ENCODE results near the gene PHKG1. TPM values are rescaled to one million over a fixed set of nuclear protein-coding genes. Genes with fewer than 3 reads are reported as not detected.
"Not testable (repeated sequence)": the region's sequence is repeated elsewhere in the genome, so short reads cannot be mapped to it uniquely, and the experiment has no call there.

Gene PHKG1
- total RNA-seq, 3 donors from 2014 or later = 2.6 to 4.3 (median 2.8) TPM

- H3K27ac ChIP-seq = peak within 1 kb of the TSS; percentile 88 to 91
- H3K4me1 ChIP-seq = peaks cover 0 to 6% of the 10 kb centered on the region in 2 donors
- H3K4me3 ChIP-seq = peak within 1 kb of the TSS; percentile 82 to 91 (median 85)
- H3K36me3 ChIP-seq = no peaks in the 10 kb centered on the region
- no peaks in the 10 kb centered on the region for H3K27me3 ChIP-seq
- TF ChIP-seq POLR2AphosphoS5 (IDR thresholded peaks at IDR 0.05) = peak; percentile 85 to 93 (median 88)
- TF ChIP-seq CTCF (IDR thresholded peaks at IDR 0.05) = no peak
- peak; percentile 37 for TF ChIP-seq POLR2A (IDR thresholded peaks at IDR 0.05)
- intact Hi-C loops (cut with DNase I; ENCODE audit: low total_unique reads) = no loop called here
- no peaks in the 10 kb centered on the region for H3K9me3 ChIP-seq
- DNase-seq (ENCODE audit: low spot score in 2 of 2) = peak; percentile 97
These were observed 41.2 kb downstream of the PHKG1 start, which contains the start of the genes CCT6A and PSPH for GRCh38 chr7:56051339-56052191. TSS of gene CCT6A (plus strand) at chr7:56051765. CDS start at chr7:56051849, 84 bp downstream. TSS of gene PSPH (minus strand) at chr7:56051444. CDS start at chr7:56021212, 30,232 bp downstream.

- peaks cover 0 to 6% of the 10 kb centered on the region in 2 donors for H3K4me1 ChIP-seq
These were observed 41.8 kb downstream of the PHKG1 start for GRCh38 chr7:56051053-56051338.

GRCh38 chr7:56048763-56049162 is 44.0 kb downstream of the PHKG1 start:
- H3K9me3 ChIP-seq; intact Hi-C loops (cut with DNase I; ENCODE audit: low total_unique reads); H3K4me1 ChIP-seq; H3K36me3 ChIP-seq; DNase-seq (ENCODE audit: low spot score in 2 of 2); H3K27me3 ChIP-seq; H3K4me3 ChIP-seq; H3K27ac ChIP-seq: not testable (repeated sequence)

More at GRCh38 chr7:56051053-56051338, 41.8 kb downstream of the PHKG1 start:
- H3K4me3 ChIP-seq = peak overlapping the region; percentile 82 to 91 (median 85)
- H3K27ac ChIP-seq = peak overlapping the region; percentile 88 to 91
- no peaks in the 10 kb centered on the region for H3K36me3 ChIP-seq
- H3K9me3 ChIP-seq = no peaks in the 10 kb centered on the region
- intact Hi-C loops (cut with DNase I; ENCODE audit: low total_unique reads) = no loop called here
- peak in 1 of 2 donors; percentile 49 for DNase-seq (ENCODE audit: low spot score in 2 of 2)
- no peaks in the 10 kb centered on the region for H3K27me3 ChIP-seq
- TF ChIP-seq POLR2A (IDR thresholded peaks at IDR 0.05) = no peak
- TF ChIP-seq POLR2AphosphoS5 (IDR thresholded peaks at IDR 0.05) = no peak
- no peak for TF ChIP-seq CTCF (IDR thresholded peaks at IDR 0.05)

DNA sequence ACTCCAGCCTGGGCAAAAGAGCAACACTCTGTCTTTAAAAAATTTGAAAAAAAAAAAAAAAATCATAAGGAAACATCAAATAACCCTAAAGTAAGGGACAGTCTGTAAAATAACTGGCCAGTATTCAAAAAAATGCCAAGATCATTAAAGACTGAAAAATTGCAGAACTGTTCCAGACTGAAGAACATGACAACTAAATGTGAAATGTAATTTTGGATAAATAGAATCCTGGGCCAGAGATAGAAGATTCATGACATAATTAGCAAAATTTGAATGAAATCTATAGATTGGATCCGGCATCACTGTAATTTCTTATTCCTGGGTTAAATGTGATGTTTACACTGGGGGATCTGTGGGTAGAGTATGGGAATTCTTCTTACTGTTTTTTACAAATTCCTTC is 44.5 kb downstream of the PHKG1 start:
- no peak for DNase-seq (ENCODE audit: low spot score in 2 of 2)
- TF ChIP-seq POLR2A (IDR thresholded peaks at IDR 0.05) (no peak), POLR2AphosphoS5 (IDR thresholded peaks at IDR 0.05) (no peak), CTCF (IDR thresholded peaks at IDR 0.05) (no peak)
- intact Hi-C loops (cut with DNase I; ENCODE audit: low total_unique reads) = no loop called here
- H3K4me3 ChIP-seq = no peak overlapping the region
- H3K4me1 ChIP-seq = peaks cover 0 to 6% of the 10 kb centered on the region in 2 donors
- no peaks in the 10 kb centered on the region for H3K9me3 ChIP-seq
- H3K36me3 ChIP-seq = no peaks in the 10 kb centered on the region
- H3K27ac ChIP-seq = no peak overlapping the region
- no peaks in the 10 kb centered on the region for H3K27me3 ChIP-seq

DNA sequence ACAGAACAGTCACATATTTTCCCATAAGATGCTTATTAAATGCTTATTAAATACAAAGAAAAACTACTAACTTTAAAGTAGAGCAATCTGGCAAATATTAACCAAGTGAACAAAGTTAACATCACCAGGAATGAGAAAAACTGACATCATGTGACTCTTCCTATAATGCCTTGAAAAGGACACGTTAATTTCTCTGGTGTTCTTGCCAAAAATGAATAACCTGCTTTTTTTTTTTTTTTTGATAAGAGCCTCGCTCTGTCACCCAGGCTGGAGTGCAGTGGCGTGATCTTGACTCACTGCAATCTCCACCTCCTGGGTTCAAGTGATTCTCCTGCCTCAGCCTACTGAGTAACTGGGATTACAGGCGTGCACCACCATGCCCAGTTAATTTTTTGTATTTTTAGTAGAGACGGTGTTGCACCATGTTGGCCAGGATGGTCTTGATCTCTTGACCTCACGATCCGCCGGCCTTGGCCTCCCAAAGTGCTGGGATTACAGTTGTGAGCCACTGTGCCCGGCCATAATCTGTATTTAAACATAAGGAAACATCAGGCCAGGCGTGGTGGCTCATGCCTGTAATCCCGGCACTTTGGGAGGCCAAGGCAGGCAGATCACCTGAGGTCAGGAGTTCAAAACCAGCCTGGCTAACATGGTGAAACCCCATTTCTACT is 45.2 kb downstream of the PHKG1 start:
- H3K4me1 ChIP-seq; H3K4me3 ChIP-seq; H3K9me3 ChIP-seq; H3K36me3 ChIP-seq; DNase-seq (ENCODE audit: low spot score in 2 of 2); intact Hi-C loops (cut with DNase I; ENCODE audit: low total_unique reads); H3K27me3 ChIP-seq; H3K27ac ChIP-seq: not testable (repeated sequence)

Data from breast epithelium (tissue), 4 donors.